Smooth muscle cell (in vitro differentiated cells): ENCODE measurements around the gene TMEM91. TPM values are rescaled to one million over a fixed set of nuclear protein-coding genes. Genes with fewer than 3 reads are reported as not detected.

Experiments used
- DNase-seq: peaks from one replicate; lab custom pipeline; 2025; ENCODE audit not compliant: unreplicated experiment; lab: John Stamatoyannopoulos, UW
- H2AFZ ChIP-seq: fragments of 200-600 bp; sonication (generic); 2 replicates; pipeline ENCODE4 v1.6.0; 2016; ENCODE audit warnings: antibody characterized with exemption, low read depth, mild to moderate bottlenecking
- H3F3A ChIP-seq: fragments of 200-600 bp; sonication (generic); 2 replicates; pipeline ENCODE4 v1.6.0; 2017; ENCODE audit warnings: antibody characterized with exemption, low read depth
- H3K27ac ChIP-seq: fragments of 200-600 bp; sonication (generic); 2 replicates; pipeline ENCODE4 v1.5.1; 2016; ENCODE audit warnings: low read depth, mild to moderate bottlenecking
- H3K27me3 ChIP-seq: fragments of 200-600 bp; sonication (generic); 2 replicates; pipeline ENCODE4 v1.6.1; 2016; ENCODE audit warnings: low read depth, mild to moderate bottlenecking
- H3K36me3 ChIP-seq: fragments of 200-600 bp; sonication (generic); 2 replicates; pipeline ENCODE4 v1.5.1; 2016; ENCODE audit warnings: low read depth
- H3K4me1 ChIP-seq: fragments of 200-600 bp; sonication (generic); 2 replicates; pipeline ENCODE4 v1.5.1; 2016; ENCODE audit warnings: low read depth
- H3K4me2 ChIP-seq: fragments of 200-600 bp; sonication (generic); 2 replicates; pipeline ENCODE4 v1.6.0; 2016; ENCODE audit warnings: mild to moderate bottlenecking
- H3K4me3 ChIP-seq: fragments of 200-600 bp; sonication (generic); 2 replicates; pipeline ENCODE4 v1.5.1; 2016; ENCODE audit warnings: mild to moderate bottlenecking
- H3K79me2 ChIP-seq: fragments of 200-600 bp; sonication (generic); 2 replicates; pipeline ENCODE4 v1.6.0; 2016; ENCODE audit warnings: low read depth, mild to moderate bottlenecking
- H3K9ac ChIP-seq: fragments of 200-600 bp; sonication (generic); 2 replicates; pipeline ENCODE4 v1.6.0; 2016; ENCODE audit warnings: low read depth
- H3K9me3 ChIP-seq: fragments of 200-600 bp; sonication (generic); replicated peaks from 2 replicates; pipeline ENCODE4 v1.5.1; 2016; ENCODE audit warnings: low read depth
- H4K20me1 ChIP-seq: fragments of 200-600 bp; sonication (generic); 2 replicates; pipeline ENCODE4 v1.6.0; 2016; ENCODE audit warnings: low read depth
- WGBS: methylation state at CpG from one replicate; pipeline ENCODE4 v1.1.7; 2016; ENCODE audit warnings: low lambda C conversion rate; 5-methylcytosine and 5-hydroxymethylcytosine counted together
- polyA plus RNA-seq: library from polyadenylated mRNA; unstranded; fragments of >200 nt; fragmentation: Nextera tagmentation; extraction: Ambion mirVana; gene quantifications from 2 replicates; pipeline ENCODE4 v1.2.1, GENCODE V29; 2016
- total RNA-seq: library from RNA; depleted of rRNA; stranded (reverse); fragments of >200 nt; gene quantifications from 2 replicates; pipeline ENCODE4 v1.2.3, GENCODE V29; 2014
- TF ChIP-seq, protein P1 (sequence below): fragments of 200-600 bp; sonication (generic); IDR thresholded peaks from 2 replicates; pipeline ENCODE4 v1.5.1; 2017; ENCODE audit warnings: borderline replicate concordance, mild to moderate bottlenecking, antibody characterized with exemption; ENCODE audit not compliant: insufficient read depth, poor library complexity, severe bottlenecking

Gene TMEM91
- total and polyA plus RNA-seq, 2 experiments from 2014 or later: 11.0 to 24.3 TPM

GRCh38 chr19:41335467-41335866 lies 40.9 kb upstream of the TMEM91 start:
- no peak overlapping the region for H3K4me2 ChIP-seq
- H4K20me1 ChIP-seq: peaks cover 82% of the 10 kb centered on the region
- TF ChIP-seq, protein P1, sequence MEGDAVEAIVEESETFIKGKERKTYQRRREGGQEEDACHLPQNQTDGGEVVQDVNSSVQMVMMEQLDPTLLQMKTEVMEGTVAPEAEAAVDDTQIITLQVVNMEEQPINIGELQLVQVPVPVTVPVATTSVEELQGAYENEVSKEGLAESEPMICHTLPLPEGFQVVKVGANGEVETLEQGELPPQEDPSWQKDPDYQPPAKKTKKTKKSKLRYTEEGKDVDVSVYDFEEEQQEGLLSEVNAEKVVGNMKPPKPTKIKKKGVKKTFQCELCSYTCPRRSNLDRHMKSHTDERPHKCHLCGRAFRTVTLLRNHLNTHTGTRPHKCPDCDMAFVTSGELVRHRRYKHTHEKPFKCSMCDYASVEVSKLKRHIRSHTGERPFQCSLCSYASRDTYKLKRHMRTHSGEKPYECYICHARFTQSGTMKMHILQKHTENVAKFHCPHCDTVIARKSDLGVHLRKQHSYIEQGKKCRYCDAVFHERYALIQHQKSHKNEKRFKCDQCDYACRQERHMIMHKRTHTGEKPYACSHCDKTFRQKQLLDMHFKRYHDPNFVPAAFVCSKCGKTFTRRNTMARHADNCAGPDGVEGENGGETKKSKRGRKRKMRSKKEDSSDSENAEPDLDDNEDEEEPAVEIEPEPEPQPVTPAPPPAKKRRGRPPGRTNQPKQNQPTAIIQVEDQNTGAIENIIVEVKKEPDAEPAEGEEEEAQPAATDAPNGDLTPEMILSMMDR: no peak
- no peaks in the 10 kb centered on the region for H3K9me3 ChIP-seq
- DNase-seq: no peak
- H3F3A ChIP-seq: peaks cover 10% of the 10 kb centered on the region
- H3K4me1 ChIP-seq: no peaks in the 10 kb centered on the region
- H2AFZ ChIP-seq: no peak overlapping the region
- no peaks in the 10 kb centered on the region for H3K27me3 ChIP-seq
- H3K36me3 ChIP-seq: peaks cover 4% of the 10 kb centered on the region
- H3K4me3 ChIP-seq: no peak overlapping the region
- no peak overlapping the region for H3K27ac ChIP-seq
- WGBS: 94% methylated on average over 10 of the region's 10 CpGs
- H3K79me2 ChIP-seq: peaks cover 70% of the 10 kb centered on the region
- no peak overlapping the region for H3K9ac ChIP-seq

- no peak overlapping the region for H3K27ac ChIP-seq
- no peak overlapping the region for H3K4me3 ChIP-seq
- no peaks in the 10 kb centered on the region for H3K9me3 ChIP-seq
- H3K27me3 ChIP-seq: no peaks in the 10 kb centered on the region
- H4K20me1 ChIP-seq: peaks cover 93% of the 10 kb centered on the region
- no peak overlapping the region for H3K4me2 ChIP-seq
- 94% methylated on average over 2 of the region's 5 CpGs for WGBS
- peaks cover 4% of the 10 kb centered on the region for H3K36me3 ChIP-seq
- H3K4me1 ChIP-seq: no peaks in the 10 kb centered on the region
- DNase-seq: no peak
- no peak overlapping the region for H3K9ac ChIP-seq
- TF ChIP-seq, protein P1: no peak
- H2AFZ ChIP-seq: no peak overlapping the region
- H3F3A ChIP-seq: peaks cover 14% of the 10 kb centered on the region
- peaks cover 63% of the 10 kb centered on the region for H3K79me2 ChIP-seq
Measured at GRCh38 chr19:41339936-41340335, 36.4 kb upstream of the TMEM91 start.

- H3K36me3 ChIP-seq: no peaks in the 10 kb centered on the region
- H4K20me1 ChIP-seq: peaks cover 94% of the 10 kb centered on the region
- 95% methylated on average over 17 of the region's 20 CpGs for WGBS
Measured at GRCh38 chr19:41341669-41342490, 34.5 kb upstream of the TMEM91 start.

More at GRCh38 chr19:41341669-41342490, 34.5 kb upstream of the TMEM91 start:
- Histone ChIP-seq H3K9me3 (no peaks in the 10 kb centered on the region), H2AFZ (no peak overlapping the region), H3K4me3 (no peak overlapping the region), H3K27me3 (no peaks in the 10 kb centered on the region), H3F3A (peaks cover 16% of the 10 kb centered on the region), H3K4me2 (no peak overlapping the region), H3K27ac (no peak overlapping the region), H3K4me1 (no peaks in the 10 kb centered on the region), H3K79me2 (peaks cover 62% of the 10 kb centered on the region), H3K9ac (no peak overlapping the region)
- no peak for DNase-seq
- TF ChIP-seq, protein P1: no peak
